GM12891 (cell line): Measurements from ENCODE around the gene C3orf62.

Source experiments
- POLR2A ChIP-seq: IDR thresholded peaks from 2 replicates; pipeline ENCODE4 v1.6.1; 2011; ENCODE audit warnings: low read depth, low read length, control low read depth
- POLR2AphosphoS5 ChIP-seq: IDR thresholded peaks from 2 replicates; pipeline ENCODE4 v1.6.1; 2011; ENCODE audit warnings: low read depth, low read length, control low read depth
- SPI1 ChIP-seq: IDR thresholded peaks from 2 replicates; pipeline ENCODE4 v1.6.1; 2011; ENCODE audit warnings: low read depth, low read length, control low read depth
- TAF1 ChIP-seq: IDR thresholded peaks from 2 replicates; pipeline ENCODE4 v1.6.1; 2011; ENCODE audit warnings: low read depth, low read length, control low read depth

DNA sequence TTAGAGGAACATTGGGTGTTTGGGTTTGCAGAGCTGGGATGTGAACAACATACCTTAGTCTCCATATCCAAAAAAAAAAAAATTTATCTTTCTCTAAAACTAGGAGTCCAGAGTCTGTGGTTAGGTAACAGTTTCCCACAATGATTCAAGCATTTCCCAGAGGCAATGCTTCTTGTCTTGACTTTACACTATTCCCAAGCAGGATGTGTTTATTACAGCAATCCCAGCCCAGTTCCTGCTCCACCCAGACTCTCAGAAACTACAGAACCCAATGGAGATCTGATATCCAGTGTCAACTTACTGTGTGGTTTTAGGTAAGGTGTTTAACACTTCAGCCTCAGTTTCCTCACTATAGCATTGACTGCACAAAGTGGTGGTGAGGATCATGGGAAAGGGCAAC is 2.3 kb upstream of the C3orf62 start:
- TF ChIP-seq POLR2A = no peak
- TF ChIP-seq POLR2AphosphoS5 = no peak
- TF ChIP-seq SPI1 = no peak
- TF ChIP-seq TAF1 = no peak
